HG02938 (cell line): ENCODE measurements around the gene GON4L.
"Not testable (repeated sequence)": the region's sequence is repeated elsewhere in the genome, so short reads cannot be mapped to it uniquely, and the experiment has no call there.

Experiments used
- ATAC-seq: cut with Tn5 transposase; IDR thresholded peaks from one replicate; pipeline ENCODE4 v1.9.1; 2021; ENCODE audit warnings: mild to moderate bottlenecking, moderate library complexity; ENCODE audit not compliant: unreplicated experiment

Gene GON4L

GRCh38 chr1:155759017-155759416 lies 98.0 kb downstream of the GON4L start:
- ATAC-seq = not testable (repeated sequence)

- not testable (repeated sequence) for ATAC-seq
Observed at GRCh38 chr1:155748141-155748540, 108.9 kb downstream of the GON4L start.

- not testable (repeated sequence) for ATAC-seq
Observed at GRCh38 chr1:155747586-155747985, 109.4 kb downstream of the GON4L start.

GRCh38 chr1:155745284-155746228 lies 111.5 kb downstream of the GON4L start:
- peak; percentile 88 for ATAC-seq

- ATAC-seq = no peak
Observed at GRCh38 chr1:155744711-155745283, 112.2 kb downstream of the GON4L start.

GRCh38 chr1:155741908-155742307 lies 115.1 kb downstream of the GON4L start:
- no peak for ATAC-seq

- ATAC-seq = no peak
Observed at GRCh38 chr1:155740995-155741394, 116.0 kb downstream of the GON4L start.

GRCh38 chr1:155729031-155729898 lies 127.7 kb downstream of the GON4L start:
- ATAC-seq = no peak

GRCh38 chr1:155725142-155725541 lies 131.9 kb downstream of the GON4L start:
- ATAC-seq = no peak

- ATAC-seq = no peak
Observed at GRCh38 chr1:155719703-155720102, 137.3 kb downstream of the GON4L start.

GRCh38 chr1:155718524-155719115 lies 138.4 kb downstream of the GON4L start:
- not testable (repeated sequence) for ATAC-seq

- ATAC-seq = no peak
Observed at GRCh38 chr1:155717041-155717440, 140.0 kb downstream of the GON4L start.

GRCh38 chr1:155715777-155716176 lies 141.2 kb downstream of the GON4L start:
- no peak for ATAC-seq

GRCh38 chr1:155715056-155715455 lies 142.0 kb downstream of the GON4L start:
- not testable (repeated sequence) for ATAC-seq

GRCh38 chr1:155713075-155713474 lies 143.9 kb downstream of the GON4L start:
- ATAC-seq = no peak

GRCh38 chr1:155712636-155713035 lies 144.4 kb downstream of the GON4L start:
- ATAC-seq = not testable (repeated sequence)

GRCh38 chr1:155711457-155711856 lies 145.6 kb downstream of the GON4L start:
- ATAC-seq = not testable (repeated sequence)

- ATAC-seq = no peak
Observed at GRCh38 chr1:155709391-155709790, 147.6 kb downstream of the GON4L start.

- no peak for ATAC-seq
Observed at GRCh38 chr1:155706139-155706538, 150.9 kb downstream of the GON4L start.

- not testable (repeated sequence) for ATAC-seq
Observed at GRCh38 chr1:155704414-155704813, 152.6 kb downstream of the GON4L start.

- ATAC-seq = no peak
Observed at GRCh38 chr1:155703216-155703615, 153.8 kb downstream of the GON4L start.
